ENCODE results near the gene KTN1.

DNA sequence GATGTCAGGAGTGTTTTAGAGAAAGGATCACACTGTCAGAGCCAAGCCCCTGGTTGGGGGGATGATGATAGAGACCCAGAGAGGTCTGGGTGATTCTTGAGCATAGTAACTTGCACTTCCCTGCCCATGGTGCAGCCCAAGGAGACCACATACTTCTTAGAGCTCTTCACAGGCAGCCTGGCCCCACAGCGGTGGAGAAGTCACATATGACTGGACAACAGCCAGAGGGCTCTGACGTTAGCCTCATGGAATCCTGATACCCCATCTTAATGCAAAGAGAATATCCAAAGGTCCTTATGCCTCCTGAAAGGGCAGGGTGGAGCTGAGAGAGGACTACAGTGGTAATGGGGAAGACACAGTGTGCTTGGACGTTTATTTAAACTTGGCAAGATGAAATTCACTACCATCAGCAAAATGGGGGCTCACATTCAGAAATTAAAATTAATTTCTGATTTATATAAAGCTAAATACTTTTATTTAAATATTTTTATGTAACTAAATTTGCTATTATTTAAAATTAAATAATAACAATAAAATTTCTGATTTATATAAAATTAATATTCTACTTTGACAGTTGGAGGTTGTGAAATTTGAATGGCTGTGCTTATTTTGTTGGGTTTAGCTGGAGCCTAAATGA, 131.3 kb downstream of the KTN1 start:
- no peak for TF ChIP-seq EZH2 (IDR thresholded peaks at IDR 0.05; ENCODE audit: insufficient read depth, poor library complexity, severe bottlenecking)
- no peak for TF ChIP-seq EZH2phosphoT487 (IDR thresholded peaks at IDR 0.05; ENCODE audit: insufficient read depth, low read depth)

Data from GM23248 (cell line).